Measurements from ENCODE around the gene EFR3B. TPM values are rescaled to one million over a fixed set of nuclear protein-coding genes. Genes with fewer than 3 reads are reported as not detected.

The EFR3B gene
- total RNA-seq, 1 donor, result under 0.01 TPM

- TF ChIP-seq, protein P1, sequence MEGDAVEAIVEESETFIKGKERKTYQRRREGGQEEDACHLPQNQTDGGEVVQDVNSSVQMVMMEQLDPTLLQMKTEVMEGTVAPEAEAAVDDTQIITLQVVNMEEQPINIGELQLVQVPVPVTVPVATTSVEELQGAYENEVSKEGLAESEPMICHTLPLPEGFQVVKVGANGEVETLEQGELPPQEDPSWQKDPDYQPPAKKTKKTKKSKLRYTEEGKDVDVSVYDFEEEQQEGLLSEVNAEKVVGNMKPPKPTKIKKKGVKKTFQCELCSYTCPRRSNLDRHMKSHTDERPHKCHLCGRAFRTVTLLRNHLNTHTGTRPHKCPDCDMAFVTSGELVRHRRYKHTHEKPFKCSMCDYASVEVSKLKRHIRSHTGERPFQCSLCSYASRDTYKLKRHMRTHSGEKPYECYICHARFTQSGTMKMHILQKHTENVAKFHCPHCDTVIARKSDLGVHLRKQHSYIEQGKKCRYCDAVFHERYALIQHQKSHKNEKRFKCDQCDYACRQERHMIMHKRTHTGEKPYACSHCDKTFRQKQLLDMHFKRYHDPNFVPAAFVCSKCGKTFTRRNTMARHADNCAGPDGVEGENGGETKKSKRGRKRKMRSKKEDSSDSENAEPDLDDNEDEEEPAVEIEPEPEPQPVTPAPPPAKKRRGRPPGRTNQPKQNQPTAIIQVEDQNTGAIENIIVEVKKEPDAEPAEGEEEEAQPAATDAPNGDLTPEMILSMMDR (IDR thresholded peaks at IDR 0.05; ENCODE audit: insufficient read depth, low read depth, low read length), result no peak
- no peak for DNase-seq (ENCODE audit: low read depth)
- H3K4me3 ChIP-seq (ENCODE audit: low read depth, low read length), result no peak overlapping the region
These were observed 156.7 kb downstream of the EFR3B start for GRCh38 chr2:25198576-25198975.

DNA sequence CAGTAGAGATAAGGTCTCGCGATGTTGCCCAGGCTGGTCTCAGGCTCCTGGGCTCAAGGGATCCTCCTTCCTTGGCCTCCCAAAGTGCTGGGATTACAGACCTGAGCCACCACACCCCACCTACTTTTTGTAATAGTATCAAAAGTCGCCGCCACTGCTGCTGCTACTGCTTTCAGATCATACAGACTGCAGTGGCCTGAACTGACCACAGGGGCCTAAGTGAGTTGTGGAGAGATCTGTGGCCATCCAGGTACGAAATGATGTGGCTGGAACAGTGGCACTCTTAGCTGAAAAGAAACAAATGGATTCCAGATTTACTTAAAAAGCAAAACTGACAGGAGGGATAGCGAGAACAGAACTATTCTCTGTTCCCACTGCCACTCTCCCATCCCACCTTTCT, 159.4 kb downstream of the EFR3B start:
- TF ChIP-seq, protein P1 (IDR thresholded peaks at IDR 0.05; ENCODE audit: insufficient read depth, low read depth, low read length), result peak; percentile 28
- DNase-seq (ENCODE audit: low read depth), result no peak

GRCh38 chr2:25201794-25202193, 159.9 kb downstream of the EFR3B start:
- DNase-seq (ENCODE audit: low read depth), result no peak
- TF ChIP-seq, protein P1 (IDR thresholded peaks at IDR 0.05; ENCODE audit: insufficient read depth, low read depth, low read length), result no peak
- H3K4me3 ChIP-seq (ENCODE audit: low read depth, low read length), result no peak overlapping the region

More for the DNA sequence above, 159.4 kb downstream of the EFR3B start:
- H3K4me3 ChIP-seq (ENCODE audit: low read depth, low read length), result no peak overlapping the region

- no peak overlapping the region for H3K4me3 ChIP-seq (ENCODE audit: low read depth, low read length)
- TF ChIP-seq, protein P1 (IDR thresholded peaks at IDR 0.05; ENCODE audit: insufficient read depth, low read depth, low read length), result no peak
- DNase-seq (ENCODE audit: low read depth), result no peak
These were observed 160.4 kb downstream of the EFR3B start for GRCh38 chr2:25202275-25202674.

DNA sequence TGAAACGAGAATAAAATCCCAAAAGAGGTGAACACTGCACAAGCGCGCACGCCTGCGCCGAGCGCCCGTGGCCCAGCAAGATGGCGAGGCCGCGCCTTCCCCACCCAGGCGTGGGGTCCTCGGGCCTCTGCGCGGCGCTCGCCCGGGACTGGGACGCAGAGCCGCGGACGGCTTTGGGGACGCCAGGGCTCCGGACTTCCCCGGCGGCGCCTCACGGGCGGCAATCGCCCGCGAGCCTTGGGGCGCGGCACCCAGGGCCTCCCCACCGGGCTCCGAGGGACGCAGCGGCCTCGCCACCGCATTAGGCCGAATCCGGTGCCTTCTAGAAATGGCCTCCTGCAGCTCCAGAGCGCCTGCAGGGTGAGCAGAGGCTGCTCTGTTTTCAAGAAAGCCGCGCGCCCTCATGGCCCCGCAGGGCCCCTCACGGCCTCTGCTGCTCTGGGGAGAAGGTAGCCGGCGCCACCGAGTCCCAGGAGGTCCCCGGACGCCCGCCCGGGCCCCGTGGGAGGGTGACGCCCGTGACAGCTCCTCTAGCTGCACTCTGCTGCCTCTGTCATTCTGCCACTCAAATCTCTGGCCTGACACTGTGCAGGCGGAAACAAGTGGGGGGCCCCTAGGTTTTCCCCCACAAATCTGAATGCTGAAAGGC, 162.4 kb downstream of the EFR3B start:
- DNase-seq (ENCODE audit: low read depth), result no peak
- TF ChIP-seq, protein P1 (IDR thresholded peaks at IDR 0.05; ENCODE audit: insufficient read depth, low read depth, low read length), result no peak
- peak overlapping the region; percentile 12 for H3K4me3 ChIP-seq (ENCODE audit: low read depth, low read length)

- no peak for DNase-seq (ENCODE audit: low read depth)
- TF ChIP-seq, protein P1 (IDR thresholded peaks at IDR 0.05; ENCODE audit: insufficient read depth, low read depth, low read length), result no peak
- H3K4me3 ChIP-seq (ENCODE audit: low read depth, low read length), result no peak overlapping the region
These were observed 165.2 kb downstream of the EFR3B start for GRCh38 chr2:25207078-25207545.

Small RNA genes lying within 50 kb of the gene (small RNA-seq; reads per million reads assigned to genes)
- not detected for gene RF00019
- gene RN7SL856P, result not detected

Other genes starting within 250 kb of the EFR3B start
- 15.1 and 27.4 TPM in 2 replicates for gene PTRHD1, start 248.7 kb upstream of the EFR3B start, total RNA-seq
- 19.6 and 26.3 TPM in 2 replicates for gene CENPO, start 248.7 kb upstream of the EFR3B start, total RNA-seq
- gene ADCY3, start 121.8 kb upstream of the EFR3B start, total RNA-seq, result 39.0 and 43.2 TPM in 2 replicates
- gene DNAJC27, start 70.1 kb upstream of the EFR3B start, total RNA-seq, result 5.2 TPM in 2 replicates
- gene POMC, start 126.5 kb downstream of the EFR3B start, total RNA-seq, result 0.32 TPM in 1 of 2 replicates, not detected in the other

Data from fibroblast of villous mesenchyme (primary cell).